HEK293T (cell line): ENCODE measurements around the gene SPINT3.
"Not testable (repeated sequence)": the region's sequence is repeated elsewhere in the genome, so short reads cannot be mapped to it uniquely, and the experiment has no call there.

Experiments
- CTCF ChIA-PET: fragments of 350-600 bp; formaldehyde crosslinking; extraction: SDS; loops from one replicate; lab custom pipeline; 2021; ENCODE audit warnings: antibody characterized with exemption, inconsistent platforms; lab: Yijun Ruan, JAX
- POLR2A ChIA-PET: fragments of 350-600 bp; formaldehyde crosslinking; extraction: SDS; loops from one replicate; lab custom pipeline; 2020; ENCODE audit warnings: antibody characterized with exemption, inconsistent platforms; lab: Yijun Ruan, JAX
- DNase-seq: peaks from one replicate; pipeline ENCODE4 v3.0.0; 2012; ENCODE audit warnings: mixed read lengths; ENCODE audit errors: extremely low spot score
- ARNT ChIP-seq: fragments of 450-650 bp; IDR thresholded peaks from 2 replicates; pipeline ENCODE4 v1.6.1; 2017; ENCODE audit warnings: mild to moderate bottlenecking
- BHLHE40 ChIP-seq: fragments of 450-650 bp; IDR thresholded peaks from 2 replicates; pipeline ENCODE4 v1.6.1; 2016; ENCODE audit warnings: mild to moderate bottlenecking, moderate library complexity, borderline replicate concordance
- CTBP1 ChIP-seq: fragments of 450-650 bp; IDR thresholded peaks from 2 replicates; pipeline ENCODE4 v1.6.1; 2016; ENCODE audit warnings: borderline replicate concordance
- ELF4 ChIP-seq: fragments of 450-650 bp; IDR thresholded peaks from 2 replicates; pipeline ENCODE4 v1.6.1; 2017; ENCODE audit warnings: antibody characterized with exemption
- FOXA1 ChIP-seq: fragments of 450-650 bp; IDR thresholded peaks from 2 replicates; pipeline ENCODE4 v1.6.1; 2016; ENCODE audit warnings: mild to moderate bottlenecking
- FOXK2 ChIP-seq: fragments of 450-650 bp; IDR thresholded peaks from 2 replicates; pipeline ENCODE4 v1.6.1; 2016; ENCODE audit warnings: mild to moderate bottlenecking
- FOXM1 ChIP-seq: fragments of 450-650 bp; IDR thresholded peaks from 2 replicates; pipeline ENCODE4 v1.6.1; 2017; ENCODE audit warnings: mild to moderate bottlenecking, borderline replicate concordance
- HDGF ChIP-seq: fragments of 450-650 bp; IDR thresholded peaks from 2 replicates; pipeline ENCODE4 v1.6.1; 2017; ENCODE audit warnings: antibody characterized with exemption, borderline replicate concordance
- L3MBTL2 ChIP-seq: fragments of 450-650 bp; conservative IDR thresholded peaks from 2 replicates; pipeline ENCODE4 v1.6.1; 2016; ENCODE audit warnings: mild to moderate bottlenecking
- LEF1 ChIP-seq: fragments of 450-650 bp; IDR thresholded peaks from 2 replicates; pipeline ENCODE4 v1.6.1; 2017; ENCODE audit warnings: mild to moderate bottlenecking, borderline replicate concordance
- NFRKB ChIP-seq: fragments of 450-650 bp; IDR thresholded peaks from 2 replicates; pipeline ENCODE4 v1.6.1; 2016; ENCODE audit warnings: mild to moderate bottlenecking, moderate library complexity
- SP1 ChIP-seq: fragments of 450-650 bp; IDR thresholded peaks from 2 replicates; pipeline ENCODE4 v1.6.1; 2017
- SUZ12 ChIP-seq: fragments of 450-650 bp; IDR thresholded peaks from 2 replicates; pipeline ENCODE4 v1.6.1; 2016; ENCODE audit warnings: mild to moderate bottlenecking
- TARDBP ChIP-seq: fragments of 450-650 bp; IDR thresholded peaks from 2 replicates; pipeline ENCODE4 v1.6.1; 2016
- ZNF384 ChIP-seq: fragments of 450-650 bp; IDR thresholded peaks from 2 replicates; pipeline ENCODE4 v1.6.1; 2016
- TF ChIP-seq, protein P1 (sequence below): fragments of 450-650 bp; IDR thresholded peaks from 2 replicates; pipeline ENCODE4 v1.6.1; 2016

Gene SPINT3

DNA sequence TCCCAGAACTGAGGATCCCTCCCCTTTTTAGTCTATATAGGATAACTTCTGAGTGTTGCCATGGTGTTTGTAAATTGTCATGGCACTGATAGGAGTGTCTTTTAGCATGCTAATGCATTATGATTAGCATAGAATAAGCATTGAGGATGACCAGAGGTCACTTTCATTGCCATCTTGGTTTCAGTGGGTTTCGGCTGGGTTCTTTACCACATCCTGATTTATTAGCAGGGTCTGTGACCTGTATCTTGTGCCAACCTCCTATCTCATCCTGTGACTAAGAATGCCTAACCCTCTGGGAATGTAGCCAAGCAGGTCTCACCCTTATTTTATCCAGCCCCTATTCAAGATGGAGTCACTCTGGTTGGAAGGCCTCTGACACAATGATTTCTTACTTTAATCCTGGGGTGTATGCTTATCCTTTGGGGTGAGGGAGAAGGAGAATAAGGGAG lies 26.3 kb downstream of the SPINT3 start:
- DNase-seq, result no peak
- no peak for TF ChIP-seq TARDBP
- TF ChIP-seq FOXK2, result no peak
- no peak for TF ChIP-seq FOXM1
- TF ChIP-seq FOXA1, result no peak
- TF ChIP-seq, protein P1, sequence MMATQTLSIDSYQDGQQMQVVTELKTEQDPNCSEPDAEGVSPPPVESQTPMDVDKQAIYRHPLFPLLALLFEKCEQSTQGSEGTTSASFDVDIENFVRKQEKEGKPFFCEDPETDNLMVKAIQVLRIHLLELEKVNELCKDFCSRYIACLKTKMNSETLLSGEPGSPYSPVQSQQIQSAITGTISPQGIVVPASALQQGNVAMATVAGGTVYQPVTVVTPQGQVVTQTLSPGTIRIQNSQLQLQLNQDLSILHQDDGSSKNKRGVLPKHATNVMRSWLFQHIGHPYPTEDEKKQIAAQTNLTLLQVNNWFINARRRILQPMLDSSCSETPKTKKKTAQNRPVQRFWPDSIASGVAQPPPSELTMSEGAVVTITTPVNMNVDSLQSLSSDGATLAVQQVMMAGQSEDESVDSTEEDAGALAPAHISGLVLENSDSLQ, result no peak
- no peak for TF ChIP-seq CTBP1
- TF ChIP-seq SUZ12, result no peak
- no peak for TF ChIP-seq ZNF384
- no peak for TF ChIP-seq LEF1
- TF ChIP-seq BHLHE40, result no peak
- POLR2A ChIA-PET, result no interaction called here
- CTCF ChIA-PET, result no interaction called here

DNA sequence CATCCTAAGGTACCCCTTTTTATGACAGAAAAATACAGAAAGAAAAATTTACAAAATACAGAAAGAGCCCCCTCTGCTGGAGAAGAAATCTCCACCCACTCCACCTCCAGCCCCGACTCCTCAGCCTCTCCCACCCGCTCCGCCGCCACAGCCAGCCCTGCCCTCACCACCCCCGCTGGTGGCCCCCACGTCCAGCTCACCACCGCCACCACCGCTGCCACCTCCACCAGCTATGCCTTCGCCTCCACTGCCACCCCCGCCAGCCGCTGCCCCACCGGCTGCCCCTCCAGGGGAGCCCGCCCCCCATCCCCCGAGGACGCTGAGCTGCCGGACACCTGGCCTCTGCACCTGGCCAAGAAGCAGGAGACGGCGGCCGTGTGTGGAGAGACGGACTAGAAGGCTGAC lies 28.2 kb downstream of the SPINT3 start:
- CTCF ChIA-PET, result no interaction called here
- TF ChIP-seq SUZ12 (no peak), SP1 (no peak)
- POLR2A ChIA-PET, result no interaction called here
- DNase-seq, result peak; percentile 34

DNA sequence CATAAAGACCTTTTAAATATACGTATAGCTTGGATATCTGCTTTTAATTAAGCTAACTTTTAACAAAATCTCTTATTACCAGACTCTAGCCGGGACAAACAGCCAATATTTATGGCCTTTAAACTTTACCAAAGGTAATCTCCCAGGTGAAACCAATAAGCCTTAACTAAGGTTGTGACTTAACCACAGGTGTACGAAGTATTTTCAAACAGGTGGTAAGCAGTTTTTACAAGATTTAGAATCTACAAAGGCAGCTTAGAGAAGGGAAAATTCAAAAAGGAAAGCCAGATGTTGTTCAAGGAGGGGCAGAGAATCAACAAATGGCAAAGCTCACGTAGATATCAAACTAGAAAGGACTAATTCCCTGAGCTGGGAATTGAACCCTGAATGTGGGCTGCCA lies 30.0 kb downstream of the SPINT3 start:
- CTCF ChIA-PET, result interaction anchor here (0.7 kb wide), 1 partner anchor 285 kb away, joined by 3 read pairs; no protein-coding TSS in a partner anchor
- no peak for DNase-seq
- TF ChIP-seq ZNF384, result no peak
- no peak for TF ChIP-seq FOXM1
- no peak for TF ChIP-seq HDGF
- no peak for TF ChIP-seq L3MBTL2
- TF ChIP-seq TARDBP, result no peak
- TF ChIP-seq ELF4, result no peak
- TF ChIP-seq CTBP1, result no peak
- TF ChIP-seq, protein P1, result no peak
- TF ChIP-seq SP1, result no peak
- no peak for TF ChIP-seq ARNT
- no peak for TF ChIP-seq SUZ12
- no peak for TF ChIP-seq BHLHE40
- no peak for TF ChIP-seq NFRKB
- TF ChIP-seq FOXA1, result no peak
- POLR2A ChIA-PET, result interaction anchor here (0.7 to 1.0 kb wide), 2 partner anchors 27 to 109 kb away, joined by 3 read pairs; no protein-coding TSS in a partner anchor

DNA sequence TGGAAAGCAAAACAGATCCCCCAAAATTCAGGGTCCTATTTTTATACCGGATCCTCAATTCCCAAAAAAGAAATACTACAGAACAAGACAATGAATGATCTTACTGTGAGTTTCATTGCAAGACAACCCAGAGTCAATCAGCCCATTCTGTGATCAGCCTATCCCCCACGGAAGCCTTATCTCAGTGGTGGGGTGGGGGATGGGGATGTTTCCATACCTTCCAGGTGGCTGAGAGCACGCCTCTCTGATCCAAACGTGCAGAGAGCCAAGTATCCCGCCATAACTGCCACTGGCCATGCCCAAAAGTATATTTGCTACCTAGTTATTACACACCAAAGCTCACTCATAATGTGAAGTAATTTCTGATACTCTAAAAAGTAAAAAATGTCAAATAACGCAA lies 30.7 kb downstream of the SPINT3 start:
- POLR2A ChIA-PET, result no interaction called here
- DNase-seq, result no peak
- CTCF ChIA-PET, result no interaction called here
- TF ChIP-seq NFRKB (no peak), SUZ12 (no peak), FOXK2 (no peak), HDGF (no peak), L3MBTL2 (no peak), TARDBP (no peak), CTBP1 (no peak), SP1 (no peak), ELF4 (no peak), LEF1 (no peak), FOXA1 (no peak), ZNF384 (no peak), FOXM1 (no peak), BHLHE40 (no peak), ARNT (no peak)
- TF ChIP-seq, protein P1, result no peak

DNA sequence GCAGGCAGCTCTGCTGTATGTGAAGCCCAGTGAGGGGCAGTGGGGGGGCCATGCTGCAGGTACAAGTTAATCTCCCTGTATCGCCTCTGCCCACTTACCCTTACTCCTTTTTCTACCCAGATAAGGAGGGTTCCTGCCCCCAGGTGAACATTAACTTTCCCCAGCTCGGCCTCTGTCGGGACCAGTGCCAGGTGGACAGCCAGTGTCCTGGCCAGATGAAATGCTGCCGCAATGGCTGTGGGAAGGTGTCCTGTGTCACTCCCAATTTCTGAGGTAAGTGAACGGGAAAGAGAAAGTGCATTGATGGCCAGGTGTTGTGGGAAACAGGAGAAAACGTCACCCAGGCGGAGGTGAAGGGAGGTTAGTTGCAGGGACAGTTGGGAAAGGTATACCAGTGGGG lies 35.6 kb downstream of the SPINT3 start:
- ChIA-PET CTCF (no interaction called here), POLR2A (no interaction called here)
- TF ChIP-seq L3MBTL2, result no peak
- DNase-seq, result no peak

DNA sequence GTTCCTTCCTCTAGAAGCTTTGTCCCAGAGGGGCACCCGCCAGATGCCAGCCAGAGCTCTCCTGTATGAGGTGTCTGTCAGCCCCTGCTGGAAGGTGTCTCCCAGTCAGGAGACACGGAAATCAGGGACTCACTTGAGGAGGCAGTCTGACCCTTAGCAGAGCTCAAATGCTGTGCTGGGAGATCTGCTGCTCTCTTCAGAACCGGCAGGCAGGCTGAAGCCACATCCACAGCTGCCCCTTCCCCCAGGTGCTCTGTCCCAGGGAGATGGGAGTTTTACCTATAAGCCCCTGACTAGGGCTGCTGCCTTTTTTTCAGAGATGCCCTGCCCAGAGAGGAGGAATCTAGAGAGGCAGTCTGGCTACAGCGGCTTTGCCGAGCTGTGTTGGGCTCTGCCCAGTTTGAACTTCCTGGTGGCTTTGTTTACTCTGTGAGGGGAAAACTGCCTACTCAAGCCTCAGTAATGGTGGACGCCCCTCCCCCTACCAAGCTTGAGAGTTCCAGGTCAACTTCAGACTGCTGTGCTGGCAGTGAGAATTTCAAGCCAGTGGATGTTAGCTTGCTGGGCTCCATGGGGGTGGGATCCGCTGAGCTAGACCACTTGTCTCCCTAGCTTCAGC lies 37.8 kb downstream of the SPINT3 start:
- POLR2A ChIA-PET, DNase-seq: not testable (repeated sequence)
- CTCF ChIA-PET, result interaction anchor here (0.6 to 1.4 kb wide), 3 partner anchors 28 to 186 kb away, joined by 3 to 6 read pairs (median 5); no protein-coding TSS in a partner anchor

DNA sequence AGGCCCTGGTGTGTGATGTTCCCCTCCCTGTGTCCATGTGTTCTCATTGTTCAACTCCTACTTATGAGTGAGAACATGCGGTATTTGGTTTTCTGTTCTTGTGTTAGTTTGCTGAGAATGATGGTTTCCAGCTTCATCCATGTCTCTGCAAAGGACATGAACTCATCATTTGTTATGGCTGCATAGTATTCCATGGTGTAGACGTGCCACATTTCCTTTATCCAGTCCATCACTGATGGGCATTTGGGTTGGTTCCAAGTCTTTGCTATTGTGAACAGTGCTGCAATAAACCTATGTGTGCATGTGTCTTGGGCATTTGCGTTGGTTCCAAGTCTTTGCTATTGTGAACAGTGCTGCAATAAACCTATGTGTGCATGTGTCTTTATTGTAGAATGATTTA lies 43.1 kb downstream of the SPINT3 start:
- CTCF ChIA-PET, POLR2A ChIA-PET: not testable (repeated sequence)

DNA sequence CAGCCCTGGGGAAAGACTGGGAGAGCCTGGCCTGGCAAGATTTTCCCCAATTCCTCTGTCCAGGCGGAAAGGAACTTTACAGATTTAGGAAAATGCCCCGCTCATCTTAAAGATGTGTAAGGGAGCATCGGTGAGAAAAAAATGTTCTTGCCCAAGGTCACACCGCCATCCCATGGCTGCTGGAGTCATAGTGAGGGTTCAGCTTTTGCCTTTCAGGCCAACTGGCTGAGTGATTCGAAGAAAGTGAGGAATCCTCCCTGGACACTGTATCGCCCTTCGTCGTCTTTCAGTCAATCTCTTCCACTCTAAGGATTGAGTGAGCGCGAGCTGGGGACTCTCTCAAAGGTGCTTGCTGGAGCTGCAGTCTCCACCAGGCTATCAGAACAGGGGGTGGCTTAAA lies 44.5 kb downstream of the SPINT3 start:
- CTCF ChIA-PET, result no interaction called here
- TF ChIP-seq FOXK2, result no peak
- no peak for TF ChIP-seq HDGF
- no peak for TF ChIP-seq TARDBP
- TF ChIP-seq L3MBTL2, result no peak
- TF ChIP-seq ZNF384, result no peak
- TF ChIP-seq LEF1, result no peak
- TF ChIP-seq SUZ12, result no peak
- TF ChIP-seq, protein P1, result no peak
- TF ChIP-seq BHLHE40, result no peak
- no peak for TF ChIP-seq FOXA1

More for the DNA sequence above, 43.1 kb downstream of the SPINT3 start:
- not testable (repeated sequence) for DNase-seq

More for the DNA sequence above, 44.5 kb downstream of the SPINT3 start:
- DNase-seq, result no peak
- POLR2A ChIA-PET, result no interaction called here
